IPS DF 4.7 (cell line): ENCODE measurements around the gene TOP2B.

ENCODE experiments used
- DNase-seq: peaks from one replicate; pipeline ENCODE4 v3.0.0-alpha.2; 2013; ENCODE audit warnings: low spot score; ENCODE audit errors: extremely low read depth

The TOP2B gene

DNA sequence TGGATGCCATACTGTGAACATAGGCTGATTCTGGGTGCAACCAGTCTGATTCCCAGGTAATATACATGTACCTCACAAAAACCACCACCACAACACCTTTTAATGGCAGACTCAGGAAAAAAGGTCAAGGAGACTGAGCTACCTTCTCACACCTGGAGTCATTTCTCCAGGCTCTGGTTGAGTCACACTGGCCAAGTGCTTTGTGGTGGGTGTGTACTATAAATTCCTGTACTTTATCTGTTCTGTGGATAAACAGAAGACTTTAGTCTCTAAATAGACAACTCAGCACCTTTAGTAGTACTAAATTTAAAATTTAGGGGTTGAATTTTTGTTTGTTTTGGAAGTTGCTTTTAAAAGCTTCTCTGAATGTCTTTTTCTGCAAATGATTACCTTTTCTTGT lies 46.7 kb downstream of the TOP2B start:
- no peak for DNase-seq

DNA sequence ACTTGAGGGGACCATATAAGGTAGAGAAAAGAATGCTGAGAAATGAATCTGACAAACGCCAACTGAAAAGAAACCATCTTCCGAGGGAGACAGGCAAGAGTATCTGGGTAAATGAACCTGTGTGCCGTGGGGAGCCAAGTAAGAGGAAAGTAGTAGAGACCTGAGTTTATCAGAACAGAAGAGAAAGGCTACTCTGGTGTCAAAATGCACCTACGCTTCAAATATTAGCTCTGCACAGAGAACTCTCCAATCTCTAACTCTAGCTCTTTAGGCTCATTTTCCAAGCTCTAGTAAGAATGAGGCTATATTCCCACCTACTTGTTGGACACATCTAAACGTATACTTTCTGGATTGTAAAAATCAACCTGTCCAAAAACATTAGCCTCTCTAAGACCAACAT lies 53.5 kb downstream of the TOP2B start:
- no peak for DNase-seq

GRCh38 chr3:25610779-25611178 lies 53.9 kb downstream of the TOP2B start:
- DNase-seq = no peak

GRCh38 chr3:25610167-25610566 lies 54.5 kb downstream of the TOP2B start:
- no peak for DNase-seq

DNA sequence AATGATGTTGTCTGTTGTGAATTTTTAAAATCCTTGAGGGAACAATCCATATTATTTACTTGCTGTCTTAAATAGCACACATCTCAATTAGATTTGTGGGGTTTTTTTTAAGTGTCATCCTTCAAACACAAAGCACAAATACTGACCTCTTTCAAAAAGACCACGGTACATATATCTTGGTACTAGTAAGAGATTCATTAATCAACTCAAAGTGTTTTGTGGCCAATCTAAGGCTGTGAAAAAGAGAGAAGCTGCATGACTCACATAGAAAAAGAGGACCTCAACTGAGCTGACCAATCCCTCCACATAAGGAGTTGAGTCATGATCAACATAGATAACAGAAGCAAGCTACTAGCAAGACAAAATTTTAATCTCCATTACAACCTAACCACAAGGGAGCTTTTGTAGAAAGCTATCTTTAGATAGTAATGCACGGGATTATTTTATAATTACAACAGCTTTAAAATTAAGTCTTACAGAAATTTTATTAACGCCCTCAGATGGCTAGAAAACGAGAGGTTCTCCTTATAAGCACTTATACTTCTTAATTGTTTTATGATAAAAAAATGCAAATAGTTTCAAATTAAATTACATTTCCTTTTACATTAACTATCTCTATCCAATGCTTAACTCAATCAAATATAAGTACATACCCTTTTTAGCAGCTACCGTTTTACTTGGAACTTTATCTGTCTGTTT lies 60.5 kb downstream of the TOP2B start:
- DNase-seq = no peak

GRCh38 chr3:25603703-25604102 lies 61.0 kb downstream of the TOP2B start:
- DNase-seq = no peak

GRCh38 chr3:25597535-25598101 lies 67.1 kb downstream of the TOP2B start:
- DNase-seq = no peak

DNA sequence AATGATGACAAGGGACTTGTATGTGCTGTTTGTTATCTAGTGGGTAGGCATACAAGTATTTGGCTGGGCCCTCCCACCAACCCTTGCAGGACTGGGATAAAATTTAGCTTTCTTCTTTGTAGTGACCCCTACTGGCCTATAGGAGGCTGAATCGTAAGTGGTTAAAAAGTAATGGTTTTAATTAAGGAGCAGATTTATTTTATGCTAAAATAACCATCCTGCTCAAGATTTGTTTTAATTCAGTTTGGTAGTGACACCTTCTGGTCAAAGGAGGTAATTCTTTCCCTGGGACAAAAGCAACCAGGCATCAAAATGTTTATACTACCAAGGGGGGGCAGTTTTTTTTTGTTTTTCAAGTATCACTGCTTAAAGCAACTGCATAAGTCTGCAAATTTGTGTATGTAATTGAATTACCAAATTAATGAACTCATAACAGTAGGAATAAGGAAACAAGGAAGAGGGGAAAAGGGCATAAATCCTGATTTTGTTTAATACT lies 70.7 kb downstream of the TOP2B start:
- DNase-seq = peak; percentile 49

DNA sequence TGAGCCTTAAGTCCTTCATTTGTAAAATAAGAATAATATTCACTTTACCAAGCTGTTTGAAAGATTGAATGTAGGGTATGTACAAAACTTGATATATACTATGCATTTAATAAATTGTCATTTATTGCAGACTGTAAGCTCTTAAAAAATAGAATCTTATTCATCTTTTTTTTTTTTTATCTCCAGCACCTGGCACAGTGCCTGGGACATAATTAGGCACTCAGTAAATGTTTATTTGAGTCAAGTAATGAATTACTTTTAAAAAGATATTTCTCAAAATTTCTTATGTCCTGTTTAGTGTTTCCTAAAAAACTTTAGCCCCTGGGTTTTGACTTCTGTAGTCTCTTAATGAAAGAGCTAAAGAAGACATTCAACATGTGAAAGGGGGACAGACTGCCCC lies 71.7 kb downstream of the TOP2B start:
- DNase-seq = no peak

- DNase-seq = no peak
Observed at GRCh38 chr3:25592510-25592968, 72.2 kb downstream of the TOP2B start.

DNA sequence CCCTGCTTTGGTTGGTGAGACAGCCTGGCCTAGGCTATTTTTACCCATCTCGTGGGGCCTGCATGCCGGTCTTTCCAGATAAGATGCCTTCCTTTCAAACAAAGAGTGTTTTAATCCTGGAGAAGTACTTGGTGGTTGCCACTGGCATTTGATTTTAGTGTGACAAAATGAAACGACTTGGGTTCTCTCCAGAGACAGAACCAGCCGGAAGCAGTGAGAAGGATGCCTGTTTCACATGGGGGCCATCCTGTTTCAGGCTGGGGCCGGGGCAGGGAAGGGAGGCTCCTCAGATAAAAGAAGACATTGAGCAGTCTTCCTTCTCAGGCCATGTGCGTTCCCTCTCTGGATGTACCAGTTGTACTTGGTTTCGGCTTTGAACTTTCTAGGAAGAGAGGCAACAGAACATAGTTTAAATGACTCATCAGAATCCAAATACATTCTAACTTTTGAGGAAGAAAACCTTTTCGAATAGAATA lies 74.9 kb downstream of the TOP2B start:
- no peak for DNase-seq

DNA sequence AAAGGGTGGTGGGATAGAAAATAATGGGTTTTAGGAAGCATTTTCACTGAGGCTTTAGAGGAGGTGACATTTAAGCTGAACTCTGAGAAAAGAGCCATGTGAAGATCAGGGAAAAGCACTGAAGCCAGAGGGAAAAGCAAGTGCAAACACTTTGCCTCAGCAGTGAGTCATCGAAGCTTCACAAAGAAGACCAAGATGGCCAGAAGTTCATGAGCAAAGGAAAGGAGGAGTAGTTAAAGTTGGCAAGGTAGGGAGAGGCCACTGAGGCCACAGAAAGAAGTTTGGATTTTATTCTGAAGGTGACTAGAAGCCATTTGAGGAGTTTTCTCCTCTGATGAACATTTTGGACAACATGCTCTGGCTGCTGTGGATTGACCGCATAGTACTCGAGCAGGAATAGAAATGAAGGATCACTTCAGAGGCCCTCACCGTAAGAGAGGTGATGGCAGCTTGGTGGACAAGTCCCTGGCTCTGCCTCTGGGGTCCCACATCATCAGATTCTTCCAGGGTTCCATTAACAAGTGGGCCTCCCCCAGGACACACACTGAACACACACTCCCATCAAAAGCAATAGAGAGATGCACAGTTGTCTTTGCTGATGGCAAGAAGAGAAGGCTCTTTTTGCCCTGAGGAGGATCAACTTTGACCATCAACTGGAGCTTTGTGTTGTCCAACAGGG lies 75.5 kb downstream of the TOP2B start:
- DNase-seq = no peak

DNA sequence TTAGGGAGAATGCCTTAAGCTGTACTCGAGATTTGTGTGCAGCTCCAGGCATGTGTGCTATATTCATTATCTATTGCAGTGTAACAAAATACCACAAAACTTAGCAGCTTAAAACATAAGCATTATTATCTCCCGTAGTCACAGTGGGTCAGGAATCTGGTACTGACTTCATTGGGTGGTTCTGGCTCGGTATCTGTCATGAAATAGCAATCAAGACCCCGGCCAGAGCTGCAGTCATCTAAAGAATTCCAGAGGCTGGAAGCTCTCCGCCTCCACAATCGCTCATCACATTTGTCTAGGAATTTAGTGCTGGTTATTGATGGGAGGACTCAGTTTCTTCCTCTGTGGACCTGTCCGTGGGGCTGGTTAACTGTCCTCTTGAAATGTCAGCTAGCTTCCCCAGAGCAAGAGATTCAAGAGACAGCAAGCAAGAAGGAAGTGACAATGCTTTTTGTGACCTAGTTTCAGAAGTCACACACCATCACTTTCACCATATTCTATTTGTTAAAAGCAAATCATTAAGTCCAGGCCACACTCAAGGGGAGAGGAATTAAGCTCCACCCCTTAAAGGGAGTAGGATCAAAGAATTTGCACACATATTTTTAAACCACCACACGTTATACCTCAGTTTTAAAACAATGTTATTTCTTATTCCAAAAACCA lies 76.1 kb downstream of the TOP2B start:
- no peak for DNase-seq

GRCh38 chr3:25587975-25588374 lies 76.7 kb downstream of the TOP2B start:
- DNase-seq = no peak

DNA sequence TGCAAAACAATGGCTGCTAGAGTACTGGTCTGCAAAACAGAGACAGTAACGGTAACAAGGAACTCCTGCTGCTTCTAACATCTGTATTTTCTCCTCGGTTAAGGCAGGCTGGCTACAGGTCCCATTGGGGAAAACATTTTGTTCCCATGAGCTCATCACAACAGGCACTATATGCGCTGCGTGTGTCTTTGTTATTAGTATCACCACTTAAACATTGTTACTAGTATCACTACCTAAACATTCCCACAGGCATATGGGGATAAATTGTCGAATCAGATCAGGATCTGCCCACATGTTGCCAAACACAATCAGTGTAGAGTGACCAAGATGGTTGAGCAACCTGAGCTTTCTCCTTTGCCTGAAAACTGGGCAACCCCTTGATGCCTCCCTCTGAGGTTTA lies 77.2 kb downstream of the TOP2B start:
- DNase-seq = no peak

- no peak for DNase-seq
Observed at GRCh38 chr3:25587094-25587493, 77.6 kb downstream of the TOP2B start.

- no peak for DNase-seq
Observed at GRCh38 chr3:25586553-25586952, 78.2 kb downstream of the TOP2B start.

DNA sequence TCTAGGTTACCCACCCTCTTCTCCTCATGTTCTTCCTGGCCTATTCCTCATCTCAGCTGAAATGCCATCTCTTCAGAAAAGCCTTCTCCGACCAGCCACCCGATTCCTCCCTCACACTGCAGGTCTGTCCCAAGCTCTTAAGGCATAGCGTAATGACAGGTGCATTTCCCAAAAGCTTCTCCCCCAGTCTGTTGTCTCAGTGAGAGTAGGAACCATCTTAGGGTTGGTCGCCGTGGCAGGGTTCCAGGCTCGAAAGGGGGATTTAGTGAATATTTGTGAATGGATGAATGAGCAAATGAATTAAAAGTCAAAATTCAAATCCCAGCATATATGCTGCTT lies 78.6 kb downstream of the TOP2B start:
- no peak for DNase-seq

GRCh38 chr3:25585361-25586166 lies 79.1 kb downstream of the TOP2B start:
- DNase-seq = no peak

GRCh38 chr3:25584011-25584789 lies 80.5 kb downstream of the TOP2B start:
- DNase-seq = no peak
